K562 (cell line): ENCODE results near the gene NOSTRIN. TPM values are rescaled to one million over a fixed set of nuclear protein-coding genes. Genes with fewer than 3 reads are reported as not detected.

Experiments used
- BRD4 ChIP-seq: fragments of 200-600 bp; sonication (generic); IDR thresholded peaks from 2 replicates; pipeline ENCODE4 v1.6.1; 2017; ENCODE audit warnings: inconsistent platforms
- CCNT2 ChIP-seq: IDR thresholded peaks from 2 replicates; pipeline ENCODE4 v1.6.1; 2011; ENCODE audit warnings: borderline replicate concordance, low read depth, mild to moderate bottlenecking, moderate library complexity, mixed read lengths, low read length; ENCODE audit not compliant: insufficient read length; ENCODE audit errors: extremely low read depth
- CHD2 ChIP-seq: IDR thresholded peaks from 2 replicates; pipeline ENCODE4 v1.6.1; 2011; ENCODE audit warnings: low read depth, low read length
- DIDO1 ChIP-seq: fragments of 450-650 bp; IDR thresholded peaks from 2 replicates; pipeline ENCODE4 v1.6.1; 2016; ENCODE audit warnings: low read depth, missing biosample characterization, missing genetic modification characterization
- EP300 ChIP-seq: IDR thresholded peaks from 2 replicates; pipeline ENCODE4 v1.6.1; 2012; ENCODE audit warnings: low read length, improper control_type of control experiment
- EP400 ChIP-seq: fragments of 450-650 bp; IDR thresholded peaks from 2 replicates; pipeline ENCODE4 v1.6.1; 2017; ENCODE audit warnings: antibody characterized with exemption, mild to moderate bottlenecking, moderate library complexity
- GABPA ChIP-seq: fragments of 200-800 bp; sonication (Bioruptor generic); conservative IDR thresholded peaks from 2 replicates; pipeline ENCODE4 v1.6.1; 2016; ENCODE audit warnings: low read depth, missing genetic modification characterization, missing compliant biosample characterization
- GTF2E2 ChIP-seq: fragments of 200-800 bp; sonication (Bioruptor generic); IDR thresholded peaks from 2 replicates; pipeline ENCODE4 v1.6.1; 2016; ENCODE audit warnings: missing genetic modification characterization, missing compliant biosample characterization
- LCOR ChIP-seq: sonication (generic); formaldehyde crosslinking; IDR thresholded peaks from 2 replicates; pipeline ENCODE4 v1.8.0; 2022; ENCODE audit warnings: mild to moderate bottlenecking, missing genetic modification reagents
- MEF2D ChIP-seq: conservative IDR thresholded peaks from 2 replicates; pipeline ENCODE4 v1.6.1; 2016; ENCODE audit warnings: low read depth, missing genetic modification characterization, missing compliant biosample characterization
- RAD51 ChIP-seq: fragments of 450-650 bp; IDR thresholded peaks from 2 replicates; pipeline ENCODE4 v1.7.1; 2016; ENCODE audit warnings: low read depth, mild to moderate bottlenecking, borderline replicate concordance
- SMARCE1 ChIP-seq: fragments of 450-650 bp; IDR thresholded peaks from 2 replicates; pipeline ENCODE4 v1.7.1; 2016; ENCODE audit warnings: mild to moderate bottlenecking
- SRSF9 ChIP-seq: fragments of 200-400 bp; formaldehyde crosslinking; IDR thresholded peaks from 2 replicates; pipeline ENCODE4 v1.6.1; 2017; ENCODE audit warnings: low read depth, low read length, borderline replicate concordance
- TAF9B ChIP-seq: fragments of 450-650 bp; IDR thresholded peaks from 2 replicates; pipeline ENCODE4 v1.6.1; 2018; ENCODE audit warnings: mild to moderate bottlenecking; ENCODE audit not compliant: partially characterized antibody
- ZFP30 ChIP-seq: fragments of 250-450 bp; sonication (Bioruptor Pico); IDR thresholded peaks from 2 replicates; pipeline ENCODE4 v1.8.0; 2022; ENCODE audit warnings: moderate library complexity, mild to moderate bottlenecking, inconsistent platforms, borderline replicate concordance
- ZFP36 ChIP-seq: fragments of 150-350 bp; IDR thresholded peaks from 2 replicates; pipeline ENCODE4 v1.6.1; 2018; ENCODE audit warnings: low read length, low read depth; ENCODE audit not compliant: partially characterized antibody
- ZNF311 ChIP-seq: fragments of 250-450 bp; sonication (Bioruptor Pico); IDR thresholded peaks from 2 replicates; pipeline ENCODE4 v1.4.0; 2020; ENCODE audit warnings: mild to moderate bottlenecking, moderate library complexity
- ZSCAN29 ChIP-seq: fragments of 450-650 bp; IDR thresholded peaks from 2 replicates; pipeline ENCODE4 v1.6.1; 2017
- polyA plus RNA-seq, 8 experiments: library from polyadenylated mRNA; depleted of rRNA in 4 of 8; stranded (reverse) in 5 of 8; unstranded in 3 of 8; fragments of >200 nt; fragmentation: Nextera tagmentation in 2 of 8; fragmentation: Illumina TruSeq in 1 of 8; extraction: Ambion mirVana in 2 of 8; extraction: Trizol in 1 of 8; gene quantifications; 2 replicates each; pipeline versions ENCODE4 v1.2.1 to v1.2.3, GENCODE V29; 2011 to 2014; ENCODE audit warnings: inconsistent platforms in 1 of 8, missing spikeins in 1 of 8
- total RNA-seq, 7 experiments: library from RNA; depleted of rRNA in 6 of 7; stranded (reverse); fragments of >200 nt in 6 of 7; fragmentation: Illumina TruSeq in 2 of 7; extraction: Trizol in 2 of 7; gene quantifications; 2 replicates each; pipeline versions ENCODE4 v1.2.1 to v1.2.3, GENCODE V29; 2011 to 2021; ENCODE audit warnings: low replicate concordance in 1 of 7
- TF ChIP-seq, protein P1 (sequence below): sonication (generic); IDR thresholded peaks from 2 replicates; pipeline ENCODE4 v1.6.1; 2016
- TF ChIP-seq, protein P2 (sequence below), 2 experiments: fragments of 450-650 bp; IDR thresholded peaks; 2 replicates each; pipeline ENCODE4 v1.6.1; 2018; ENCODE audit warnings: mild to moderate bottlenecking in 2 of 2, low read depth in 1 of 2; ENCODE audit not compliant: partially characterized antibody in 2 of 2
- TF ChIP-seq, protein P3 (sequence below): fragments of 250-450 bp; sonication (Bioruptor Pico); IDR thresholded peaks from 2 replicates; pipeline ENCODE4 v1.8.0; 2021; ENCODE audit warnings: moderate library complexity, mild to moderate bottlenecking, inconsistent platforms
- TF ChIP-seq, protein P4 (sequence below): fragments of 450-650 bp; IDR thresholded peaks from 2 replicates; pipeline ENCODE4 v1.6.1; 2017; ENCODE audit warnings: antibody characterized with exemption, mild to moderate bottlenecking

NOSTRIN gene
- total and polyA plus RNA-seq, 9 of the 15 experiments (the other 6 are each of a cell fraction or from before 2014, with no cell fraction given) = 26.7 to 82.9 (median 56.3) TPM

DNA sequence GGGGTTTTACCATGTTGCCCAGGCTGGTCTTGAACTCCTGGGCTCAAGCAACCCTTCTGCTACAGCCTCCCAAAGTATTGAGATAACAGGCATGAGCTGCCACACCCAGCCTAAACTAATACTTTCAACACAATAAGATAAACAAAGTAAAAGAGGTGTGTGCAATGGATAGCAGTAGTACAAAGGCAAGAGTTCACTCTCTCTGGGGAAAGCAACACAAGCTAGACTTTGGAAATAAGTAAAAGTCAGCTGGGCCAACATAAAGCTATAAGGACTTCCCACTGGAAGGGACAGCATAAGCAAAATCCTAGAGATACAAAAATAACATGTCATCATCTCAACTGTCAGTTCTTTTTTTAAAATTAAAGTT is 5.2 kb upstream of the NOSTRIN start (continued):
- TF ChIP-seq ZNF311 (CRISPR knock-in tag) = no peak
- TF ChIP-seq, protein P1, sequence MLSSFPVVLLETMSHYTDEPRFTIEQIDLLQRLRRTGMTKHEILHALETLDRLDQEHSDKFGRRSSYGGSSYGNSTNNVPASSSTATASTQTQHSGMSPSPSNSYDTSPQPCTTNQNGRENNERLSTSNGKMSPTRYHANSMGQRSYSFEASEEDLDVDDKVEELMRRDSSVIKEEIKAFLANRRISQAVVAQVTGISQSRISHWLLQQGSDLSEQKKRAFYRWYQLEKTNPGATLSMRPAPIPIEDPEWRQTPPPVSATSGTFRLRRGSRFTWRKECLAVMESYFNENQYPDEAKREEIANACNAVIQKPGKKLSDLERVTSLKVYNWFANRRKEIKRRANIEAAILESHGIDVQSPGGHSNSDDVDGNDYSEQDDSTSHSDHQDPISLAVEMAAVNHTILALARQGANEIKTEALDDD = 0 out of 2 replicates have a peak, but pooled peaks have one; percentile 34
- TF ChIP-seq SRSF9 = no peak
- no peak for TF ChIP-seq BRD4
- no peak for TF ChIP-seq CHD2
- no peak for TF ChIP-seq LCOR (CRISPR knock-in tag)
- no peak for TF ChIP-seq GABPA (tag)
- TF ChIP-seq MEF2D (tag) = no peak
- peak; percentile 57; the same call in 1 of the 2 replicates for TF ChIP-seq EP300
- no peak for TF ChIP-seq RAD51
- TF ChIP-seq ZSCAN29 = no peak
- no peak for TF ChIP-seq EP400
- TF ChIP-seq ZFP30 (CRISPR knock-in tag) = no peak
- TF ChIP-seq, protein P2, sequence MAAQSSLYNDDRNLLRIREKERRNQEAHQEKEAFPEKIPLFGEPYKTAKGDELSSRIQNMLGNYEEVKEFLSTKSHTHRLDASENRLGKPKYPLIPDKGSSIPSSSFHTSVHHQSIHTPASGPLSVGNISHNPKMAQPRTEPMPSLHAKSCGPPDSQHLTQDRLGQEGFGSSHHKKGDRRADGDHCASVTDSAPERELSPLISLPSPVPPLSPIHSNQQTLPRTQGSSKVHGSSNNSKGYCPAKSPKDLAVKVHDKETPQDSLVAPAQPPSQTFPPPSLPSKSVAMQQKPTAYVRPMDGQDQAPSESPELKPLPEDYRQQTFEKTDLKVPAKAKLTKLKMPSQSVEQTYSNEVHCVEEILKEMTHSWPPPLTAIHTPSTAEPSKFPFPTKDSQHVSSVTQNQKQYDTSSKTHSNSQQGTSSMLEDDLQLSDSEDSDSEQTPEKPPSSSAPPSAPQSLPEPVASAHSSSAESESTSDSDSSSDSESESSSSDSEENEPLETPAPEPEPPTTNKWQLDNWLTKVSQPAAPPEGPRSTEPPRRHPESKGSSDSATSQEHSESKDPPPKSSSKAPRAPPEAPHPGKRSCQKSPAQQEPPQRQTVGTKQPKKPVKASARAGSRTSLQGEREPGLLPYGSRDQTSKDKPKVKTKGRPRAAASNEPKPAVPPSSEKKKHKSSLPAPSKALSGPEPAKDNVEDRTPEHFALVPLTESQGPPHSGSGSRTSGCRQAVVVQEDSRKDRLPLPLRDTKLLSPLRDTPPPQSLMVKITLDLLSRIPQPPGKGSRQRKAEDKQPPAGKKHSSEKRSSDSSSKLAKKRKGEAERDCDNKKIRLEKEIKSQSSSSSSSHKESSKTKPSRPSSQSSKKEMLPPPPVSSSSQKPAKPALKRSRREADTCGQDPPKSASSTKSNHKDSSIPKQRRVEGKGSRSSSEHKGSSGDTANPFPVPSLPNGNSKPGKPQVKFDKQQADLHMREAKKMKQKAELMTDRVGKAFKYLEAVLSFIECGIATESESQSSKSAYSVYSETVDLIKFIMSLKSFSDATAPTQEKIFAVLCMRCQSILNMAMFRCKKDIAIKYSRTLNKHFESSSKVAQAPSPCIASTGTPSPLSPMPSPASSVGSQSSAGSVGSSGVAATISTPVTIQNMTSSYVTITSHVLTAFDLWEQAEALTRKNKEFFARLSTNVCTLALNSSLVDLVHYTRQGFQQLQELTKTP (IDR thresholded peaks at IDR 0.05; ENCODE audit: low read depth in 1 of 2, partially characterized antibody in 2 of 2) = no peak
- TF ChIP-seq TAF9B = no peak
- TF ChIP-seq, protein P3, sequence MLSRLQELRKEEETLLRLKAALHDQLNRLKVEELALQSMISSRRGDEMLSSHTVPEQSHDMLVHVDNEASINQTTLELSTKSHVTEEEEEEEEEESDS (CRISPR knock-in tag) = no peak
- TF ChIP-seq, protein P4, sequence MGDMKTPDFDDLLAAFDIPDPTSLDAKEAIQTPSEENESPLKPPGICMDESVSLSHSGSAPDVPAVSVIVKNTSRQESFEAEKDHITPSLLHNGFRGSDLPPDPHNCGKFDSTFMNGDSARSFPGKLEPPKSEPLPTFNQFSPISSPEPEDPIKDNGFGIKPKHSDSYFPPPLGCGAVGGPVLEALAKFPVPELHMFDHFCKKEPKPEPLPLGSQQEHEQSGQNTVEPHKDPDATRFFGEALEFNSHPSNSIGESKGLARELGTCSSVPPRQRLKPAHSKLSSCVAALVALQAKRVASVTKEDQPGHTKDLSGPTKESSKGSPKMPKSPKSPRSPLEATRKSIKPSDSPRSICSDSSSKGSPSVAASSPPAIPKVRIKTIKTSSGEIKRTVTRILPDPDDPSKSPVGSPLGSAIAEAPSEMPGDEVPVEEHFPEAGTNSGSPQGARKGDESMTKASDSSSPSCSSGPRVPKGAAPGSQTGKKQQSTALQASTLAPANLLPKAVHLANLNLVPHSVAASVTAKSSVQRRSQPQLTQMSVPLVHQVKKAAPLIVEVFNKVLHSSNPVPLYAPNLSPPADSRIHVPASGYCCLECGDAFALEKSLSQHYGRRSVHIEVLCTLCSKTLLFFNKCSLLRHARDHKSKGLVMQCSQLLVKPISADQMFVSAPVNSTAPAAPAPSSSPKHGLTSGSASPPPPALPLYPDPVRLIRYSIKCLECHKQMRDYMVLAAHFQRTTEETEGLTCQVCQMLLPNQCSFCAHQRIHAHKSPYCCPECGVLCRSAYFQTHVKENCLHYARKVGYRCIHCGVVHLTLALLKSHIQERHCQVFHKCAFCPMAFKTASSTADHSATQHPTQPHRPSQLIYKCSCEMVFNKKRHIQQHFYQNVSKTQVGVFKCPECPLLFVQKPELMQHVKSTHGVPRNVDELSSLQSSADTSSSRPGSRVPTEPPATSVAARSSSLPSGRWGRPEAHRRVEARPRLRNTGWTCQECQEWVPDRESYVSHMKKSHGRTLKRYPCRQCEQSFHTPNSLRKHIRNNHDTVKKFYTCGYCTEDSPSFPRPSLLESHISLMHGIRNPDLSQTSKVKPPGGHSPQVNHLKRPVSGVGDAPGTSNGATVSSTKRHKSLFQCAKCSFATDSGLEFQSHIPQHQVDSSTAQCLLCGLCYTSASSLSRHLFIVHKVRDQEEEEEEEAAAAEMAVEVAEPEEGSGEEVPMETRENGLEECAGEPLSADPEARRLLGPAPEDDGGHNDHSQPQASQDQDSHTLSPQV = peak; percentile 62; the same call in 1 of the 2 replicates
- 0 out of 2 replicates have a peak, but pooled peaks have one; percentile 2 for TF ChIP-seq GTF2E2 (tag)
- TF ChIP-seq SMARCE1 = peak; percentile 25; the same call in 1 of the 2 replicates
- TF ChIP-seq CCNT2 = no peak
- no peak for TF ChIP-seq ZFP36
- no peak for TF ChIP-seq DIDO1 (tag)
